A673 (cell line): ENCODE results near the gene BBS1. TPM values are rescaled to one million over a fixed set of nuclear protein-coding genes. Genes with fewer than 3 reads are reported as not detected.

Source experiments
- BruUV-seq: library from RNA; stranded (reverse); fragments of 400-500 nt; replicated peaks from 2 replicates; lab custom pipeline; 2021; lab: Mats Ljungman, UMichigan
- CTCF ChIA-PET: fragments of 300-600 bp; sonication (Branson Sonifier 250); formaldehyde crosslinking; loops from one replicate; lab custom pipeline; 2022; ENCODE audit warnings: antibody characterized with exemption; lab: Charles Lee
- POLR2A ChIA-PET: fragments of 300-600 bp; sonication (Branson Sonifier 250); formaldehyde crosslinking; loops from one replicate; lab custom pipeline; 2022; ENCODE audit warnings: antibody characterized with exemption; ENCODE audit not compliant: low non-redundant PET; lab: Charles Lee
- DNase-seq: peaks from one replicate; pipeline ENCODE4 v3.0.0-alpha.2; 2015; ENCODE audit warnings: low spot score
- H3K27ac ChIP-seq: fragments of 200-600 bp; sonication (generic); 2 replicates; pipeline ENCODE4 v1.5.1; 2016; ENCODE audit warnings: mixed run types, low read depth, mild to moderate bottlenecking, mixed read lengths, antibody characterized with exemption, low read length; ENCODE audit not compliant: poor library complexity, severe bottlenecking
- H3K27me3 ChIP-seq: fragments of 200-600 bp; sonication (generic); replicated peaks from 2 replicates; pipeline ENCODE4 v1.6.1; 2017; ENCODE audit warnings: mixed run types, low read depth, mild to moderate bottlenecking, mixed read lengths, antibody characterized with exemption, low read length; ENCODE audit not compliant: insufficient read depth, poor library complexity
- H3K36me3 ChIP-seq: fragments of 200-600 bp; sonication (generic); 2 replicates; pipeline ENCODE4 v1.6.1; 2016; ENCODE audit warnings: mixed run types, mild to moderate bottlenecking, mixed read lengths, antibody characterized with exemption, low read length; ENCODE audit not compliant: insufficient read depth, poor library complexity, severe bottlenecking
- H3K4me1 ChIP-seq: fragments of 200-600 bp; sonication (generic); 2 replicates; pipeline ENCODE4 v1.6.1; 2017; ENCODE audit warnings: mixed run types, mild to moderate bottlenecking, mixed read lengths, antibody characterized with exemption, low read length; ENCODE audit not compliant: insufficient read depth, poor library complexity, severe bottlenecking
- H3K4me3 ChIP-seq: fragments of 200-600 bp; sonication (generic); 2 replicates; pipeline ENCODE4 v1.5.1; 2016; ENCODE audit warnings: low read depth, mixed run types, mild to moderate bottlenecking, mixed read lengths, low read length; ENCODE audit not compliant: poor library complexity, severe bottlenecking
- H3K9me3 ChIP-seq: fragments of 200-600 bp; sonication (generic); 2 replicates; pipeline ENCODE4 v1.6.1; 2016; ENCODE audit warnings: mixed run types, low read depth, mild to moderate bottlenecking, mixed read lengths, antibody characterized with exemption, low read length; ENCODE audit not compliant: poor library complexity, severe bottlenecking
- CTCF ChIP-seq: fragments of 300-800, 200-600 bp; sonication (generic); conservative IDR thresholded peaks from 2 replicates; pipeline ENCODE4 v1.5.1; 2017; ENCODE audit warnings: low read depth, mild to moderate bottlenecking, antibody characterized with exemption, low read length, moderate library complexity, mixed read lengths
- EZH2 ChIP-seq: fragments of 200-600 bp; sonication (generic); IDR thresholded peaks from 2 replicates; pipeline ENCODE4 v1.6.1; 2017; ENCODE audit warnings: borderline replicate concordance, low read depth, mild to moderate bottlenecking, mixed read lengths, antibody characterized with exemption, low read length; ENCODE audit not compliant: poor library complexity, severe bottlenecking
- intact Hi-C: fragments of 100-400 bp; cut with micrococcal nuclease; formaldehyde crosslinking; loops from one replicate; pipeline ENCODE4 v1.10.0; 2022; ENCODE audit not compliant: unreplicated experiment
- total RNA-seq: library from RNA; stranded (reverse); gene quantifications from 2 replicates; pipeline ENCODE4 v1.2.3, GENCODE V29; 2021

BBS1 gene
- total RNA-seq, 1 experiment from 2014 or later = 40.5 TPM

DNA sequence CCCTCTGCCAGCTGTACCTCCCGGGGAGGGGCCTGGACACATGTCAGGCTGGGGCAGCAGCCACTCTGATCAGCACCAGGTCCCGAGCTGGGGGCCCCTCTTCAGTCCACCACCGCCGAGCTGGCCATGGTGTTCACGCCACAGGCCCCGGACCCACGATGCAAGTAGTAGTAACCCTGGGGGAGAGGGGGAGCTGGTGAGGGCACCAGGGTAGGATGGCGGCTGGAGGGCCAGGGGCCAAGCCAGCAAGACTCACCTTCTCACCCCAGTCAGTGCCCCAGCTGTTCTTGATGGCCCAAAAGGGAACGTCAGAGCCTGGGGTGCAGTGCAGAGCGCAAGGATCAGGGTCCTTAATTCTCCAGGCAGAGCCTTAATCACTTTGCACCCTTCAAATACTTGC lies 53.4 kb downstream of the BBS1 start:
- CTCF ChIA-PET = no interaction called here
- POLR2A ChIA-PET = no interaction called here
- Histone ChIP-seq H3K36me3 (no peaks in the 10 kb centered on the region), H3K27ac (no peak overlapping the region), H3K4me1 (peaks cover 5% of the 10 kb centered on the region), H3K9me3 (no peaks in the 10 kb centered on the region), H3K27me3 (peaks cover 3% of the 10 kb centered on the region), H3K4me3 (no peak overlapping the region)
- no TSS peak for BruUV-seq
- TF ChIP-seq EZH2 = no peak
- no peak for TF ChIP-seq CTCF
- intact Hi-C loops = no loop called here
- no peak for DNase-seq

- no TSS peak for BruUV-seq
Measured at GRCh38 chr11:66564538-66564937, 54.1 kb downstream of the BBS1 start.

DNA sequence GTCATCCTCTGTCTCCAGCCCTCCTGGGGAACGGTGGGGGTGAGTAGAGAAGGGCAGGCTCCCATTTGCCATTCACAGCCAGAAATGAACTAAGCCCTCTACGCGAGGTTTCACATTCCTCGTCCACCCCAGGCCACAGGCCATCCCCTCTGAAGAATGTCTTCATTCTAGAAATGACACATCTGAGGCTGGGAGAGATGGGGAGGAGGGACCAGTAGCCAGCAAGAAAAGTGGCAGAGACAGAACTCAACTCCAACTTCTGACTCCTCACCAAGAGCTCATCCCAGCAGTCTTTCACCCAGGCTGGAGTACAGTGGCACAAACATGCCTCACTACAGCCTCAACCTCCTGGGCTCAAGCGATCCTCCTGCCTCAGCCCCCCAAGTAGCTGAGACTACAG lies 54.5 kb downstream of the BBS1 start:
- Histone ChIP-seq H3K4me1 (peaks cover 5% of the 10 kb centered on the region), H3K36me3 (no peaks in the 10 kb centered on the region), H3K27ac (no peak overlapping the region), H3K27me3 (no peaks in the 10 kb centered on the region), H3K9me3 (no peaks in the 10 kb centered on the region), H3K4me3 (no peak overlapping the region)
- ChIA-PET CTCF (no interaction called here), POLR2A (no interaction called here)
- no TSS peak for BruUV-seq
- TF ChIP-seq EZH2 (no peak), CTCF (no peak)
- intact Hi-C loops = no loop called here
- DNase-seq = no peak

More at GRCh38 chr11:66564538-66564937, 54.1 kb downstream of the BBS1 start:
- H3K27ac ChIP-seq = no peak overlapping the region
- H3K36me3 ChIP-seq = no peaks in the 10 kb centered on the region
- TF ChIP-seq EZH2 = no peak
- TF ChIP-seq CTCF = no peak
- no peak for DNase-seq
- intact Hi-C loops = no loop called here
- no peaks in the 10 kb centered on the region for H3K9me3 ChIP-seq
- no peaks in the 10 kb centered on the region for H3K27me3 ChIP-seq
- ChIA-PET POLR2A (no interaction called here), CTCF (no interaction called here)
- no peak overlapping the region for H3K4me3 ChIP-seq
- peaks cover 5% of the 10 kb centered on the region for H3K4me1 ChIP-seq
